ENCODE results near the gene SFXN3. TPM values are rescaled to one million over a fixed set of nuclear protein-coding genes. Genes with fewer than 3 reads are reported as not detected.

Gene SFXN3
- total and polyA plus RNA-seq, 10 of the 15 experiments (the other 5 are each of a cell fraction or from before 2014, with no cell fraction given), result 0.05 to 11.3 (median 1.2) TPM

DNA sequence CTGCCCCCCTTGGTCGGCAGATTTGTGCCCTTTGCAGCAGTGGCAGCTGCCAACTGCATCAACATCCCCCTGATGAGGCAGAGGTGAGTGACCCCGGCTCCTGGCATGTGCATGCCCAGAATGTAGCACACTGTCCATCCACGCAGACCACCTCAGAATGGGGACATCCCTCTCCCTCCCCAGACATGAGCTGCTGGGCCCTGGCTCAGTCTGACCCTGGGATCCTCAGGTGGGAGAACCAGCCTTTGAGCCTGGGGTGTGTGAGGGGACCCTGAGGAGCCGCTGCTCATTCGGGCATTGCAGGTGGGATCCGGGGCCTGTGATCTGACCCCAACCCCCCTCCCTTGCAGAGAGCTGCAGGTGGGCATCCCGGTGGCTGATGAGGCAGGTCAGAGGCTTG lies 5.7 kb downstream of the SFXN3 start:
- ChIA-PET RAD21 (ENCODE audit: unreplicated experiment) (no interaction called here), CTCF (interaction anchor here (1.7 kb wide), 1 partner anchor 20 kb away, joined by 3 read pairs; no protein-coding TSS in a partner anchor), SMC1A (ENCODE audit: uncharacterized antibody, unreplicated experiment) (no interaction called here), POLR2A (interaction anchor here (0.5 kb wide), 1 partner anchor 24 kb away, joined by 3 read pairs; no protein-coding TSS in a partner anchor)
- Histone ChIP-seq H3K36me3 (ENCODE audit: control insufficient read depth in 2 of 2, insufficient read depth in 2 of 2, low read length in 1 of 2) (no peaks in the 10 kb centered on the region), H3K79me2 (ENCODE audit: control insufficient read depth, insufficient read depth, low read length) (no peaks in the 10 kb centered on the region), H3K9ac (ENCODE audit: control insufficient read depth, insufficient read depth, low read length) (no peak overlapping the region), H3K27ac (ENCODE audit: control insufficient read depth, insufficient read depth) (no peak overlapping the region), H3K27me3 (replicated peaks in 1 of 2; ENCODE audit: control insufficient read depth in 2 of 2, insufficient read depth in 2 of 2, low read length in 1 of 2) (no peaks in the 10 kb centered on the region; a peak in 1 of 4 replicates), H3K4me1 (ENCODE audit: control insufficient read depth, insufficient read depth, low read length) (peaks cover 12% of the 10 kb centered on the region), H3K9me3 (replicated peaks; ENCODE audit: control insufficient read depth, insufficient read depth, low read length) (no peaks in the 10 kb centered on the region), H3K4me3 (no peak overlapping the region), H2AFZ (ENCODE audit: control insufficient read depth, low read depth, low read length) (no peak overlapping the region), H4K20me1 (ENCODE audit: control insufficient read depth, insufficient read depth) (no peaks in the 10 kb centered on the region), H3K4me2 (ENCODE audit: control insufficient read depth, insufficient read depth) (no peak overlapping the region)
- intact Hi-C loops (cut with micrococcal nuclease; ENCODE audit: unreplicated experiment) (no loop called here), in situ Hi-C loops (cut with MboI) (loop anchor here (5.0 kb wide), 1 partner anchor 106 kb away; no protein-coding TSS in a partner anchor)
- FAIRE-seq (no peak), DNase-seq (ENCODE audit: low read depth, low spot score) (no peak), ATAC-seq (no peak)
- WGBS (ENCODE audit: insufficient coverage, insufficient replicate concordance, low lambda C conversion rate, missing lambda C conversion rate), result 41% methylated on average over 7 of the region's 7 CpGs
- BruUV-seq (replicated peaks), result no TSS peak
- TF ChIP-seq, protein P1, sequence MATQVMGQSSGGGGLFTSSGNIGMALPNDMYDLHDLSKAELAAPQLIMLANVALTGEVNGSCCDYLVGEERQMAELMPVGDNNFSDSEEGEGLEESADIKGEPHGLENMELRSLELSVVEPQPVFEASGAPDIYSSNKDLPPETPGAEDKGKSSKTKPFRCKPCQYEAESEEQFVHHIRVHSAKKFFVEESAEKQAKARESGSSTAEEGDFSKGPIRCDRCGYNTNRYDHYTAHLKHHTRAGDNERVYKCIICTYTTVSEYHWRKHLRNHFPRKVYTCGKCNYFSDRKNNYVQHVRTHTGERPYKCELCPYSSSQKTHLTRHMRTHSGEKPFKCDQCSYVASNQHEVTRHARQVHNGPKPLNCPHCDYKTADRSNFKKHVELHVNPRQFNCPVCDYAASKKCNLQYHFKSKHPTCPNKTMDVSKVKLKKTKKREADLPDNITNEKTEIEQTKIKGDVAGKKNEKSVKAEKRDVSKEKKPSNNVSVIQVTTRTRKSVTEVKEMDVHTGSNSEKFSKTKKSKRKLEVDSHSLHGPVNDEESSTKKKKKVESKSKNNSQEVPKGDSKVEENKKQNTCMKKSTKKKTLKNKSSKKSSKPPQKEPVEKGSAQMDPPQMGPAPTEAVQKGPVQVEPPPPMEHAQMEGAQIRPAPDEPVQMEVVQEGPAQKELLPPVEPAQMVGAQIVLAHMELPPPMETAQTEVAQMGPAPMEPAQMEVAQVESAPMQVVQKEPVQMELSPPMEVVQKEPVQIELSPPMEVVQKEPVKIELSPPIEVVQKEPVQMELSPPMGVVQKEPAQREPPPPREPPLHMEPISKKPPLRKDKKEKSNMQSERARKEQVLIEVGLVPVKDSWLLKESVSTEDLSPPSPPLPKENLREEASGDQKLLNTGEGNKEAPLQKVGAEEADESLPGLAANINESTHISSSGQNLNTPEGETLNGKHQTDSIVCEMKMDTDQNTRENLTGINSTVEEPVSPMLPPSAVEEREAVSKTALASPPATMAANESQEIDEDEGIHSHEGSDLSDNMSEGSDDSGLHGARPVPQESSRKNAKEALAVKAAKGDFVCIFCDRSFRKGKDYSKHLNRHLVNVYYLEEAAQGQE (IDR thresholded peaks at IDR 0.05; ENCODE audit: low read depth, low read length), result no peak
- no peak for TF ChIP-seq CBX5 (IDR thresholded peaks at IDR 0.05; ENCODE audit: low read depth)
- no peak for TF ChIP-seq SP1 (IDR thresholded peaks at IDR 0.05; ENCODE audit: low read depth, low read length)
- no peak for TF ChIP-seq RAD21 (IDR thresholded peaks at IDR 0.05; ENCODE audit: insufficient read depth, low read depth, low read length)
- TF ChIP-seq POLR2AphosphoS2 (IDR thresholded peaks at IDR 0.05; ENCODE audit: low read depth, low read length), result no peak
- TF ChIP-seq TBL1XR1 (IDR thresholded peaks at IDR 0.05; ENCODE audit: low read depth, low read length), result no peak
- no peak for TF ChIP-seq JUNB (IDR thresholded peaks at IDR 0.05)
- no peak for TF ChIP-seq ZBTB40 (IDR thresholded peaks at IDR 0.05; ENCODE audit: borderline replicate concordance)
- TF ChIP-seq ZBED1 (IDR thresholded peaks at IDR 0.05; ENCODE audit: borderline replicate concordance), result no peak
